Pons (tissue), 1 donor: Measurements from ENCODE around the gene CDK16.

ENCODE experiments used
- DNase-seq: peaks from one replicate; pipeline ENCODE4 v3.0.0-alpha.2; 2016; ENCODE audit warnings: low spot score

The CDK16 gene

GRCh38 chrX:47209508-47210238 lies 8.8 kb upstream of the CDK16 start:
- no peak for DNase-seq

DNA sequence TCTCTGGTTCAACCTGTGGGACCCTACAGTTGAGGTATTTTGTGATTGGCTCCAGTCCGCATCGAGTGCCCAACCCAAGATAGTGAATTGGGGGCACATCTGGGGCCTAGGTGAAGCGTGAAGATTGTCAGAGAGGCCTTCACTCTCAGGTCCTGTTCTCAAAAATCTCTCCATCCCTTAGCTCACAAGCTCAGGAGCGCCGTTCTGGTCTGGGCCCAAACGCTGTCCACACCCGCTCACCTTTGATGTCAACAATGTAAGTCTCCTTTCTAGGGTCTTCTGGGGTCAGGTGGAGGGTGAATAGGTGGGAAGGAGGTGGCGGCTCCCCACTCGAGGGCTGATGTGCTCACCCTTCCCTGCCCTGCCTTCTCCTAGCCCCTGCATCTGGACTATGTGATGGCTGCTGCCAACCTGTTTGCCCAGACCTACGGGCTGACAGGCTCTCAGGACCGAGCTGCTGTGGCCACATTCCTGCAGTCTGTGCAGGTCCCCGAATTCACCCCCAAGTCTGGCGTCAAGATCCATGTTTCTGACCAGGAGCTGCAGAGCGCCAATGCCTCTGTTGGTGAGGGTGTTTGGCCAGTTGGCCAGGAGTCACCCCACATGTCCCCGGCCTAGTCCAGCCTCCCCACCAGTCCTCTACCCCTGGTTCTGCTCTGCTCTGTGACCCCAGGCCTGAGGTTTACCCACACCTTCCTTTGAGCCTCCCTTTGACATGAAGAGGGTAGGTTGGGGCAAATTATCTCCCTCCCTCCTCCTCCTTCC lies 7.6 kb upstream of the CDK16 start:
- DNase-seq = no peak

GRCh38 chrX:47212381-47213293 lies 5.8 kb upstream of the CDK16 start:
- DNase-seq = no peak

GRCh38 chrX:47214435-47215077 lies 3.9 kb upstream of the CDK16 start:
- DNase-seq = no peak

GRCh38 chrX:47215291-47215900 lies 3.1 kb upstream of the CDK16 start:
- no peak for DNase-seq

DNA sequence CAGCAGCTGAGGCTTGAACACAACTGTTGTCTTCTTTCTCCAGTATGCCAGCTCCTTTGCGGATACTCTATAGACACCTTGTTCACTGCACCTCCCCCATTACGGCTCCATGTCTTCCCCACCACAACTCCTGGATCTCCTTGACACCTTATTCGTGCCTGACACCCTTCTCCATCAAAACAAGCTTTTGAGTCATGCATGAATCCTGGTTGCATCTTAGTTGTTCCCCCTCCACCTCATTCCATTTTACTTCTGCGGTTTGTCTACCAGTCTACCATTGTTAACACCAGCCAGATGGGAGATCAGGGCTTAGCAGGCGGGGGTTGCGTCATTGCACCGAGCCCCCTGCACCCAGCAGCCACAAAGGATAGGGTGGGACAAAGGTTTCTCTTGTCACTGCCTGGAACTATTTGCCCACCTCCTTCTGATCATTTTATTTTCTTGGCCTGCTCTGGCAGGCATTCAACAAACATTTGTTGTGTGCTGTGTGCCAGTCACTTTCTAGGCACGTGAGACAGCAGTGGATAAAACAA lies 2.0 kb upstream of the CDK16 start:
- DNase-seq = no peak

DNA sequence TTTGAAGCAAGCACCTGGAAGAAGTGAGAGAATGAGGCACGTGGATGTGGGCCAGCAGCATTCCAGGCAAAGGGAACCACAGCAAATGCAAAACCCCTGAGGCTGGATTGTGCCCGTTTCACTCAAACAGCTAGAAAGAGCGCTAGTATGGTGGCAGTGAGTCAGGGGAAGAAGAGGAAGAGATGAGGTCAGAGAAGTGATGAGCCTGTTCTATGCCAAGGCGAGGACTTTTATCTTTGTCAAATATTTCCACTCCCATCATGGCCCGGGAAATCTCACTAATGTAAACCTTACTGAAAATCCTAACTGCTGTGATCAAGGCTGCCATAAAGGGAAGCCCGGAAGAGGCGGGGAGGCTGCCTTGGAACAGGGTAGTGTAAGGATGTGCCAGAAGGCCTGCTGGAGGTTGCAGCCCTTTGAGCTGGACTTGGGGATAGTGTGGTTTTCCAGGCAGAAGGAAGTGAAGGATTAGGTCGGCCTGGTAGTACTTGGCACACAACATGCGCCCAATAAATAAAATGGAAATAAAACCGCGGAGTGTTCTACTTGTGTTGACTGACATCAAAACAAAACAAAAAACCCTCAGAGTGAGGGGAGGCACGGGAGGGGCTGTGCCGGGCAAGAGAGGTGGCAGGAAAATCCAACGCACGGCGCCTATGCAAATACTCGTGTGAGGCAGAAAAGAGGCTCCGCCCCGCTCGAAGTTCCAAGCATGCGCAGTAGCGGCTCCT lies 1.2 kb upstream of the CDK16 start:
- DNase-seq = no peak

DNA sequence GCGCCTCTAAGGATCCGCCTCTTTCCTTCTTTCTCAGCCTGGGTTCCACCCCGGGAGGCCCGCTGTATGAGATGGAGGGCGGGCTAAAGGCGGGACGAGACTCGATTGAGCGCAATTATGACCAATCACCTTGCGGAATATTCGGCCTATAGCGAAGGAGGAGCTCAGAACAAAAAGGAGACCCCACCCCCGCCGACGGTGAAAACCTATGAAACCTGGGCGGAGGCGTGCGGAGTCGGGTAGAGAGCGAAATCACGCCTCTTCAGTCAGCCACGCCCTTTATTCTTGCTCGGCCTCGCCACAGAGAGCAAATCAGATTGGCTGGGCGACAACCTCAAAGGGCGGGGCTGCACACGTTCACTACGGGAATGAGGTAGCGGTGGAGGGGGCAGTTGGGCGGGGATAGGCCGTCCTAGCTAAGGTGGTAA lies 615 bp upstream of the CDK16 start:
- peak; percentile 98 for DNase-seq

DNA sequence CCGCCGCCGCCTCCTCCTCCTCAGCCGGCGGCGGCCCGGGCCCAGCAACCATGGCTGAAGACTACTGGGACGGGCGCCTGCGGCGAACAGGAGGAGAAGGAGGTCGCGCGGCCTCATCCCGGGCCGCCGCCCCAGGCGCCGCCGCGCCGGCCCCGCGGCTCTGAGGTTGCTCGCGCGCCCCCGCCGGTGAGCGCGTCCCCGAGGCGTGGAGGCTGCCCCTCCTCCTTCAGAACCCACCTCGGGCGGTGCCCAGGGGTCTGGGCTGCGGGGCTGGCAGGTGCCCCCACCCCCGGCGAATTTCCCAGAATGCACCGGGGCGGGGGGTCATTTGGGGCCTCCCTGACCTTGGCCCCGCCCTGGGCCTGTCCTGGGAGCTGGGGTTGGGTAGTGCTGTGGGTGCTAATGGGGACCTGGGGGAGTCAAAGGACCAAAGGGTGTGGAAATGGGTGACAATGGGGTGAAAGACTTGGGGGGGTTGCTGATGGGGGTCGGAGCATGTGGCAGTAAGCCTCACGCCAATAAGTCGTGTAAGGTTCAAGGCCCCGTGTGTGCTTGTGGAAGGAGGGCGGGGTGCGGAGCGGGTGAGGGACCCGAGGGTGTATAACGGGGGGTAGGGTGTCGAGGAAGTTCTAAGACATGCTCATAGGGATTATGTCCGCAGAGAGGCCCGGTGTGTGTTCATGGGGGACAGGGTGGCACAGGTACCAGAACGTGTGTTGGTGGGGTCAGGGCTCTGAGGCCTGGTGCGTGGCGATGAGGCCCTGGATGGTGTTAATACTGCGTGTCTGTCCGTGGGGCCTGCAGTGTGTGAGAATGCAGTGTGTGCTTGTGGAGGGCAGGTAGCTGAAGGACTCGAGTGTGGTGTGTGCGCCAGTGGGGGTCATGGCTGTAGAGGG lies 687 bp downstream of the CDK16 start:
- no peak for DNase-seq

DNA sequence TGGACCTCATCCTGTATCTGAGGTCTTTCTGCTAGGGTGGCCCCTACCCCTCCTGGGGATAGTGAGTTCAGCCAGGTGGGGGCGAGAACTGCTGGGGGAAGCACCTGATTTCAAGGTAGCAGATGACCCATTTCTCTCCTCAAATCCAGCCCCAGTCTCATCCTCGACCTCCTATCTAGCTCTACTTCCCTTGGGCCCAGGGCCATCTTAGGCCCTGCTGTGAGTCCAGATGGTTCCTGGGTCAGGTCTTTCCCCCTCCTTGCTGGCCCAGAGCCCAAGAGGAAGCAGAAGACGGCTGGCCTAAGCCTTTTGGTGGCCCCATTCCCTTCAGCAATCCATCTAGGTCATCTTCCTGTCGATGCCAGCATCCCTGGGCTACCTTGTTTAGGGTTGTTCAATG lies 3.3 kb downstream of the CDK16 start:
- DNase-seq = no peak

- DNase-seq = no peak
Measured at GRCh38 chrX:47222751-47223350, 4.4 kb downstream of the CDK16 start.

- no peak for DNase-seq
Measured at GRCh38 chrX:47223476-47224250, 5.2 kb downstream of the CDK16 start.

DNA sequence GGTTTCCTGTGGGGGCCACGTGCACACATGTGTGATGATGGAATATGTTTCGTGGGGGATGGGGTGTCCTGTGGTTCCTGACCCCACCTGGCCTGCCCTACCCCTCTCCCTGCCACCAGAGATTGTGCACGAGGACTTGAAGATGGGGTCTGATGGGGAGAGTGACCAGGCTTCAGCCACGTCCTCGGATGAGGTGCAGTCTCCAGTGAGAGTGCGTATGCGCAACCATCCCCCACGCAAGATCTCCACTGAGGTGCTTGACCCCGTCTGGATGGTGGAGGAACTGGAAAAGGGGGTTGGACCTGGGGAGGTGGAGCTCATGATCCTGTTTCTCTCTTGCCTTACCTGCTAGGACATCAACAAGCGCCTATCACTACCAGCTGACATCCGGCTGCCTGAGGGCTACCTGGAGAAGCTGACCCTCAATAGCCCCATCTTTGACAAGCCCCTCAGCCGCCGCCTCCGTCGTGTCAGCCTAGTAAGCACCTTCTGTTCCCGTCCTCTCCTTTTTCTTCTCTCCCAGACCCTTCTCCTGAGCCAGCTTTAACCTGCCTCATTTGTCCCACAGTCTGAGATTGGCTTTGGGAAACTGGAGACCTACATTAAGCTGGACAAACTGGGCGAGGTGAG lies 5.9 kb downstream of the CDK16 start:
- DNase-seq = no peak

DNA sequence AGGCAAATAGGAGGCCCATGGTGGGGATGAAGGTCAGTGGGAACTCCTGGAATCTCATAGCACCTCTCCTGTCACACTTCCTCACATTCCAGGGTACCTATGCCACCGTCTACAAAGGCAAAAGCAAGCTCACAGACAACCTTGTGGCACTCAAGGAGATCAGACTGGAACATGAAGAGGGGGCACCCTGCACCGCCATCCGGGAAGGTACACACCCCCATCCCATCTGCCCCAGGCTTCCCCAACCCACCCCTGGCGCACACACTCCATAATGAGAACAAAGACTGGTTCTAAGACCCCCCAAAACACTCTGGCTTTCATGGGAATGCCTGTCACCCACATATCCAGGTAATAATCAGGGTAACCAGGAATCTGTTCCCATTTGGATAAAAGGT lies 6.4 kb downstream of the CDK16 start:
- no peak for DNase-seq

DNA sequence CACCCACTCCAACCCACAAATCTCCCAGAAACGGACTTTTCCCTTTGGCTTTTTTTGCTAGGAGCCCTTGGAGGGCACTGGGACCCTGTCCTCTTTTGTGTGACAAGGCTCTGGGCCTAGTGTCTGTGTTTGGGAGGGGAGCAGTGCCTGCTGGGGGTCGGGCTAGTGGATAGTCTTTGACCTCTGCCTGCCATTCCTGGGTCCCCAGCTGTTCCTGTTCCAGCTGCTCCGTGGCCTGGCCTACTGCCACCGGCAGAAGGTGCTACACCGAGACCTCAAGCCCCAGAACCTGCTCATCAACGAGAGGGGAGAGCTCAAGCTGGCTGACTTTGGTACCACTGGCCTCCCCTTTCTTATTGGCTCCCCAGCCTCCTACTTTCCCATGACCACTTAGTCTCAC lies 7.6 kb downstream of the CDK16 start:
- DNase-seq = no peak

- DNase-seq = no peak
Measured at GRCh38 chrX:47226531-47227333, 8.3 kb downstream of the CDK16 start.

- no peak for DNase-seq
Measured at GRCh38 chrX:47227334-47227583, 8.8 kb downstream of the CDK16 start.
